OCI-LY7 (cell line): ENCODE measurements around the gene ST6GAL1.

Experiments
- CTCF ChIP-seq: fragments of 200-600 bp; sonication (generic); conservative IDR thresholded peaks from 2 replicates; pipeline ENCODE4 v1.5.1; 2014; ENCODE audit warnings: mild to moderate bottlenecking, antibody characterized with exemption, low read length, moderate library complexity, mixed read lengths
- EZH2phosphoT487 ChIP-seq: fragments of 200-600 bp; sonication (generic); IDR thresholded peaks from 2 replicates; pipeline ENCODE4 v1.6.1; 2018; ENCODE audit warnings: low read depth, borderline replicate concordance, mild to moderate bottlenecking, mixed run types, antibody characterized with exemption, low read length, moderate library complexity, mixed read lengths

DNA sequence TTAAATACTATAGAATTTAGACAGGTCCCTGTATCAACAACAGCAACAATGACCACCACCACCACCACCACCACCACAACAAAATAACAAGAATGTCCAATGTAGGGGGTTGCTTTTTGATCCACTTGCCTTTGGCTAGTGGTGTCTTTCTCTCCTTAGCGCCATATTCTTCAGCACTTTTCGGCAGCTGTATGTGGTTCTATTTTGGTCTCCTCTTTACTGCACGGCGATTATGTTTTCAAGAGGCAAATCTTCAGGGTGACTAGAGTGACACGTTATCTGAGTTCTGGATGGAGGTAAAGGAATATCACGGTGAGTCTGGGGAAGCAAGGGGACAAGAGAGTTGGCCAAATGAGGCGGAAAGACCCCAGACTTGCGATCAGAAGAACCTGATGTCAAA, 56.1 kb downstream of the ST6GAL1 start:
- TF ChIP-seq CTCF (no peak), EZH2phosphoT487 (no peak)
